ENCODE measurements around the gene MIDN. TPM values are rescaled to one million over a fixed set of nuclear protein-coding genes. Genes with fewer than 3 reads are reported as not detected.

MIDN gene
- total and polyA plus RNA-seq, 2 of the 4 experiments (the other 2 are of a cell fraction), result 2.5 to 26.0 TPM

DNA sequence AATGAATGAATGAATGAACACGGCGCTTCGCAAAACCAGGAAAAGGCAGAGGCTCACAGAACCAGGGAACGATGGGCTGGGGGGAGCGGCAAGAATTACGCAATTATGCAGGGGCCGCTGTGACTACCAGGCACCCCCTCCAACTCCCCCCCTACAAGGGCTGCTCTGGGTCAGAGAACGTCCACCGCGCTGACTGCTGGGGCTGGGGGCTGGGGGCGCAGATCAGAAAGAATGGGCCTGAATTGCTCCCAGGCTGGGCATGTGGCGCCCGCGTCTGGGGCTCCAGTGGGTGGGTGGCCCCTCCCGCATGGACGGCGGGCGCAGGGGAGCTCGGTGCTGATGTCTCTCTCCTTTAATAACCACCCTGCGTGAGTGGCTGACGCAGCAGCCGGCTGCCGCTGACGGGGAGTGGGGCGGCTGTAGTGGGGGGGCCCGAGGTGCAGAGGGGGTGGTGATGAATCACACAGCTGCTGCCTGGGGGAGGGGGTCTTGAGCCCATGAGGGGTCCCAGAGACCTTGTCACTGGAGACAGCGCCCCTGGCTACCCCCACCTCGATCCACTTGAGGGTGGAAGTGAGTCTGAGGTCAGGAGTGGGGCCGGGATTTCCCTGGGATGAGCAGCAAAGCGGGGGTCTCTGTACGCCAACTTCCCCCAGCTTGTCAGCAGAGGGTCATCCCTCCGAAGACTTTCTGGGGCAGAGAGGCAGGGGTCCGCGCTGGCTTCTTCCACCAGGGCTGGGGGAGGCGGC lies 19.3 kb downstream of the MIDN start:
- Histone ChIP-seq H3K9ac (ENCODE audit: low read depth, low read length) (no peak overlapping the region), H3K18ac (ENCODE audit: low read depth, low read length) (no peak overlapping the region), H2BK20ac (ENCODE audit: low read depth, low read length) (no peak overlapping the region; the same call in 1 of the 2 replicates), H2AFZ (replicated peaks; ENCODE audit: low read length, poor library complexity) (peak overlapping the region; percentile 90), H2AK5ac (ENCODE audit: low read depth, low read length) (peak overlapping the region; percentile 87), H3K27ac (ENCODE audit: insufficient read depth, low read length) (peak overlapping the region; percentile 28; the same call in 1 of the 2 replicates), H3K27me3 (ENCODE audit: control insufficient read depth, insufficient read depth, low read length) (no peaks in the 10 kb centered on the region), H3K9me1 (ENCODE audit: insufficient read depth, low read length) (peaks cover 8% of the 10 kb centered on the region), H3K79me1 (ENCODE audit: low read depth in 1 of 2, low read length in 2 of 2) (peaks cover 5 to 63% of the 10 kb centered on the region in 2 experiments; a peak in 3 of 4 replicates), H4K5ac (ENCODE audit: low read depth, low read length) (no peak overlapping the region), H3K14ac (replicated peaks; ENCODE audit: low read depth, low read length) (0 out of 2 replicates have a peak overlapping the region, but pooled peaks have one; percentile 27), H4K91ac (ENCODE audit: insufficient read depth, low read depth, low read length) (peak overlapping the region; percentile 8; the same call in 1 of the 2 replicates), H3K4me1 (ENCODE audit: control insufficient read depth, insufficient read depth, low read length) (peaks cover 44% of the 10 kb centered on the region), H3K56ac (ENCODE audit: extremely low read depth, insufficient read depth, low read length) (no peak overlapping the region), H2BK120ac (ENCODE audit: low read depth, low read length) (0 out of 2 replicates have a peak overlapping the region, but pooled peaks have one; percentile 57), H2BK5ac (ENCODE audit: low read depth, low read length, poor library complexity, severe bottlenecking) (peak overlapping the region; percentile 6), H3K4ac (ENCODE audit: low read depth, low read length) (peak overlapping the region; percentile 47), H4K8ac (ENCODE audit: low read depth in 2 of 2, low read length in 2 of 2) (no peak overlapping the region), H3K36me3 (ENCODE audit: control insufficient read depth, insufficient read depth, low read length) (peaks cover 19% of the 10 kb centered on the region), H3K9me3 (ENCODE audit: control insufficient read depth, insufficient read depth, low read length) (no peaks in the 10 kb centered on the region), H3K4me3 (ENCODE audit: insufficient read depth, low read depth, low read length) (0 out of 2 replicates have a peak overlapping the region, but pooled peaks have one; percentile 61), H2AK9ac (replicated peaks; ENCODE audit: low read depth, low read length, poor library complexity) (peak overlapping the region; percentile 98), H4K20me1 (ENCODE audit: insufficient read depth, low read length) (peaks cover 46% of the 10 kb centered on the region), H2BK15ac (ENCODE audit: low read depth, low read length) (no peak overlapping the region), H3K23ac (ENCODE audit: low read depth, low read length) (peak overlapping the region; percentile 68; the same call in 1 of the 2 replicates), H3K4me2 (ENCODE audit: low read depth, low read length) (peak overlapping the region; percentile 85)
- in situ Hi-C loops (cut with MboI; ENCODE audit: low sequenced_read_pairs) (no loop called here), intact Hi-C loops (cut with micrococcal nuclease) (loop anchor here (2.0 kb wide), 1 partner anchor 47 kb away; no protein-coding TSS in a partner anchor), dilution Hi-C loops (cut with HindIII; ENCODE audit: low sequenced_read_pairs, unreplicated experiment) (no loop called here)
- no TSS peak for BruUV-seq (replicated peaks)
- DNase-seq (peak; percentile 60), ATAC-seq (ENCODE audit: low read depth) (no peak)
- 0 out of 2 replicates have a peak, but pooled peaks have one; percentile 14 for TF ChIP-seq BHLHE40 (IDR thresholded peaks at IDR 0.05; ENCODE audit: low read depth, low read length)
- peak; percentile 41 for TF ChIP-seq FOS (IDR thresholded peaks at IDR 0.05; ENCODE audit: low read depth, low read length)
- TF ChIP-seq CTCF (conservative IDR thresholded peaks at IDR 0.05; ENCODE audit: low read depth, low read length), result no peak
- peak; percentile 85 for TF ChIP-seq CEBPB (IDR thresholded peaks at IDR 0.05; ENCODE audit: low read depth, low read length)
- TF ChIP-seq MXI1 (IDR thresholded peaks at IDR 0.05; ENCODE audit: borderline replicate concordance, low read depth, low read length), result no peak
- TF ChIP-seq, protein P1, sequence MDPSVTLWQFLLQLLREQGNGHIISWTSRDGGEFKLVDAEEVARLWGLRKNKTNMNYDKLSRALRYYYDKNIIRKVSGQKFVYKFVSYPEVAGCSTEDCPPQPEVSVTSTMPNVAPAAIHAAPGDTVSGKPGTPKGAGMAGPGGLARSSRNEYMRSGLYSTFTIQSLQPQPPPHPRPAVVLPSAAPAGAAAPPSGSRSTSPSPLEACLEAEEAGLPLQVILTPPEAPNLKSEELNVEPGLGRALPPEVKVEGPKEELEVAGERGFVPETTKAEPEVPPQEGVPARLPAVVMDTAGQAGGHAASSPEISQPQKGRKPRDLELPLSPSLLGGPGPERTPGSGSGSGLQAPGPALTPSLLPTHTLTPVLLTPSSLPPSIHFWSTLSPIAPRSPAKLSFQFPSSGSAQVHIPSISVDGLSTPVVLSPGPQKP (IDR thresholded peaks at IDR 0.05; ENCODE audit: borderline replicate concordance, low read depth, low read length), result no peak
- peak; percentile 66; the same call in 1 of the 2 replicates for TF ChIP-seq MAZ (IDR thresholded peaks at IDR 0.05; ENCODE audit: borderline replicate concordance, low read depth, low read length)
- WGBS, 2 experiments (ENCODE audit: extremely low coverage in 2 of 2, insufficient read length in 1 of 2), result 47% methylated on average over 3 of the region's 35 CpGs; no CpG with 5 or more reads in 1 of the 2 experiments
- ChIA-PET POLR2A (ENCODE audit: unreplicated experiment) (no interaction called here), CTCF (interaction anchor here (2.2 to 3.5 kb wide), 2 partner anchors 14 to 24 kb away, joined by 11 to 64 read pairs; no protein-coding TSS in a partner anchor)
